HCT116 (cell line): ENCODE data around the gene GALNT18.

Experiments
- CTCF ChIP-seq, 3 experiments: fragments of 200-600 bp in 1 of 3; sonication (generic) in 1 of 3; IDR thresholded peaks in 2 of 3; conservative IDR thresholded peaks in 1 of 3; 2 replicates each; pipeline ENCODE4 v1.5.1; 2012 to 2017; ENCODE audit warnings: low read depth in 2 of 3, low read length in 2 of 3, antibody characterized with exemption in 1 of 3, borderline replicate concordance in 1 of 3, control low read depth in 1 of 3, mild to moderate bottlenecking in 1 of 3, mixed read lengths in 1 of 3, mixed run types in 1 of 3, moderate library complexity in 1 of 3; ENCODE audit not compliant: insufficient read depth in 1 of 3
- EZH2 ChIP-seq: fragments of 200-600 bp; sonication (generic); IDR thresholded peaks from 2 replicates; pipeline ENCODE4 v1.6.1; 2017; ENCODE audit warnings: antibody characterized with exemption, mixed run types
- EZH2phosphoT487 ChIP-seq: fragments of 200-600 bp; IDR thresholded peaks from 2 replicates; pipeline ENCODE4 v1.6.1; 2018; ENCODE audit warnings: antibody characterized with exemption, borderline replicate concordance
- JUND ChIP-seq: IDR thresholded peaks from 2 replicates; pipeline ENCODE4 v1.6.1; 2012
- POLR2A ChIP-seq: IDR thresholded peaks from 2 replicates; pipeline ENCODE4 v1.7.0; 2011; ENCODE audit warnings: borderline replicate concordance; ENCODE audit not compliant: insufficient read depth, insufficient read length; ENCODE audit errors: extremely low read depth
- POLR2AphosphoS5 ChIP-seq: IDR thresholded peaks from 2 replicates; pipeline ENCODE4 v1.6.1; 2011; ENCODE audit warnings: mild to moderate bottlenecking, low read depth, low read length, moderate library complexity
- RAD21 ChIP-seq: IDR thresholded peaks from 2 replicates; pipeline ENCODE4 v1.6.1; 2012; ENCODE audit warnings: low read depth, mild to moderate bottlenecking
- SIN3A ChIP-seq: IDR thresholded peaks from 2 replicates; pipeline ENCODE4 v1.6.1; 2012; ENCODE audit warnings: low read depth
- SRF ChIP-seq: IDR thresholded peaks from 2 replicates; pipeline ENCODE4 v1.6.1; 2012; ENCODE audit warnings: low read depth
- YY1 ChIP-seq: IDR thresholded peaks from 2 replicates; pipeline ENCODE4 v1.6.1; 2011; ENCODE audit warnings: low read length, low read depth, moderate library complexity, mild to moderate bottlenecking; ENCODE audit not compliant: insufficient replicate concordance; ENCODE audit errors: extremely low read depth
- ZBTB33 ChIP-seq: IDR thresholded peaks from 2 replicates; pipeline ENCODE4 v1.6.1; 2011; ENCODE audit warnings: mild to moderate bottlenecking, low read length, moderate library complexity; ENCODE audit not compliant: insufficient replicate concordance; ENCODE audit errors: extremely low read depth
- ZNF274 ChIP-seq: fragments of 200-500 bp; sonication (Bioruptor generic); IDR thresholded peaks from 2 replicates; pipeline ENCODE4 v1.6.1; 2014; ENCODE audit warnings: mild to moderate bottlenecking, low read depth, low read length, inconsistent platforms

- TF ChIP-seq CTCF (IDR thresholded peaks at IDR 0.05 in 2 of 3, conservative IDR thresholded peaks at IDR 0.05 in 1 of 3; ENCODE audit: borderline replicate concordance in 1 of 3, insufficient read depth in 1 of 3, low read depth in 2 of 3, low read length in 2 of 3) (no peak), ZBTB33 (no peak), POLR2AphosphoS5 (no peak), RAD21 (no peak), EZH2phosphoT487 (no peak), YY1 (no peak), SIN3A (no peak), POLR2A (no peak), JUND (no peak), SRF (no peak), EZH2 (no peak), ZNF274 (no peak)
Observed at GRCh38 chr11:11612439-11612838, 9.4 kb downstream of the GALNT18 start.
